K562 (cell line): ENCODE measurements around the gene ROBO1. TPM values are rescaled to one million over a fixed set of nuclear protein-coding genes. Genes with fewer than 3 reads are reported as not detected.

Experiments used
- ATAC-seq: fragments of 200-7000 bp; cut with Tn5 transposase; 3 replicates; pipeline ENCODE4 v1.9.1; 2020; ENCODE audit warnings: moderate library complexity
- BruUV-seq: library from RNA; stranded (reverse); fragments of 400-500 nt; replicated peaks from 2 replicates; lab custom pipeline; 2021; lab: Mats Ljungman, UMichigan
- CTCF ChIA-PET: fragments of 300-600 bp; formaldehyde crosslinking; extraction: SDS; loops from one replicate; lab custom pipeline; 2021; ENCODE audit warnings: low intra/inter-chr PET ratio; lab: Yijun Ruan, JAX
- POLR2A ChIA-PET: fragments of 300-600, 350-650 bp; sonication (Branson Sonifier 250); formaldehyde crosslinking; extraction: SDS; loops from one replicate; lab custom pipeline; 2021; ENCODE audit warnings: antibody characterized with exemption, inconsistent platforms; lab: Yijun Ruan, JAX
- DNase-seq, 4 experiments: peaks; one replicate each; pipeline versions ENCODE4 v3.0.0 to v3.0.0-alpha.2; 2011 to 2018; ENCODE audit warnings: low spot score in 3 of 4, mixed read lengths in 3 of 4; ENCODE audit errors: extremely low read depth in 1 of 4
- FAIRE-seq: peaks from 2 replicates; lab custom pipeline; 2011; peaks lifted over from hg19 to GRCh38; lab: Jason Lieb, UNC
- H2AFZ ChIP-seq: 2 replicates; pipeline ENCODE4 v1.6.0; 2011; ENCODE audit warnings: low read depth, low read length, control low read depth, inconsistent platforms
- H3K27ac ChIP-seq: fragments of 200-600 bp; 3 replicates; pipeline ENCODE4 v1.8.0; 2011; ENCODE audit warnings: low read depth, mild to moderate bottlenecking, control low read depth, inconsistent platforms, low read length, moderate library complexity, mixed read lengths; ENCODE audit errors: extremely low read depth
- H3K27me3 ChIP-seq, 2 experiments: fragments of 300-600 bp in 1 of 2; 2 replicates in 1 of 2; 3 replicates in 1 of 2; pipeline versions ENCODE4 v1.6.0 to v1.8.0; 2011; ENCODE audit warnings: inconsistent platforms in 2 of 2, low read length in 2 of 2, mild to moderate bottlenecking in 1 of 2, mixed read lengths in 1 of 2, moderate library complexity in 1 of 2; ENCODE audit not compliant: control insufficient read depth in 2 of 2, insufficient read depth in 2 of 2
- H3K36me3 ChIP-seq: fragments of 300-600 bp; 3 replicates; pipeline ENCODE4 v1.8.0; 2011; ENCODE audit warnings: mild to moderate bottlenecking, low read length, inconsistent platforms; ENCODE audit not compliant: control insufficient read depth, insufficient read depth
- H3K4me1 ChIP-seq, 2 experiments: fragments of 200-600 bp in 1 of 2; replicated peaks in 1 of 2; 2 replicates in 1 of 2; 3 replicates in 1 of 2; pipeline versions ENCODE4 v1.5.1 to v1.8.0; 2011; ENCODE audit warnings: inconsistent platforms in 2 of 2, low read length in 2 of 2, mild to moderate bottlenecking in 1 of 2, mixed read lengths in 1 of 2, moderate library complexity in 1 of 2; ENCODE audit not compliant: control insufficient read depth in 2 of 2, insufficient read depth in 2 of 2
- H3K4me2 ChIP-seq: 2 replicates; pipeline ENCODE4 v1.6.1; 2011; ENCODE audit warnings: low read length, control low read depth, inconsistent platforms, mixed read lengths; ENCODE audit not compliant: insufficient read depth
- H3K4me3 ChIP-seq: fragments of 200-600 bp; sonication (generic), shearing (Covaris generic); 2 replicates; pipeline ENCODE4 v1.5.1; 2016; ENCODE audit warnings: control low read depth, inconsistent platforms
- H3K79me2 ChIP-seq: fragments of 200-600 bp; 3 replicates; pipeline ENCODE4 v1.8.0; 2011; ENCODE audit warnings: low read length, inconsistent platforms; ENCODE audit not compliant: control insufficient read depth, insufficient read depth
- H3K9ac ChIP-seq, 2 experiments: 2 replicates each; pipeline versions ENCODE4 v1.6.0 to v1.6.1; 2011; ENCODE audit warnings: low read depth in 2 of 2, low read length in 2 of 2, control low read depth in 1 of 2, inconsistent platforms in 1 of 2, mild to moderate bottlenecking in 1 of 2, mixed read lengths in 1 of 2; ENCODE audit not compliant: insufficient read depth in 1 of 2
- H3K9me1 ChIP-seq: one replicate; pipeline ENCODE4 v1.6.0; 2011; ENCODE audit warnings: inconsistent platforms, mild to moderate bottlenecking, low read length, moderate library complexity; ENCODE audit not compliant: control insufficient read depth, insufficient read depth
- H3K9me3 ChIP-seq: replicated peaks from 2 replicates; pipeline ENCODE4 v1.5.1; 2011; ENCODE audit warnings: low read depth, low read length, inconsistent platforms; ENCODE audit not compliant: control insufficient read depth, insufficient read depth
- H4K20me1 ChIP-seq: replicated peaks from 2 replicates; pipeline ENCODE4 v1.6.1; 2011; ENCODE audit warnings: low read length, inconsistent platforms, mixed read lengths; ENCODE audit not compliant: control insufficient read depth, insufficient read depth
- BRF1 ChIP-seq: IDR thresholded peaks from 3 replicates; pipeline ENCODE4 v1.6.1; 2011; ENCODE audit warnings: borderline replicate concordance, mild to moderate bottlenecking; ENCODE audit not compliant: insufficient read length; ENCODE audit errors: extremely low read depth
- CREM ChIP-seq: IDR thresholded peaks from 2 replicates; pipeline ENCODE4 v1.6.1; 2014; ENCODE audit warnings: antibody characterized with exemption, low read depth
- GABPA ChIP-seq: fragments of 200-800 bp; sonication (Bioruptor generic); conservative IDR thresholded peaks from 2 replicates; pipeline ENCODE4 v1.6.1; 2016; ENCODE audit warnings: low read depth, missing genetic modification characterization, missing compliant biosample characterization
- KLF6 ChIP-seq: fragments of 250-450 bp; sonication (Bioruptor Pico); IDR thresholded peaks from 2 replicates; pipeline ENCODE4 v1.4.0; 2020; ENCODE audit warnings: mild to moderate bottlenecking, moderate library complexity, borderline replicate concordance
- POU5F1 ChIP-seq: fragments of 150-350 bp; IDR thresholded peaks from 2 replicates; pipeline ENCODE4 v1.6.1; 2014; ENCODE audit warnings: borderline replicate concordance, low read length, low read depth, mild to moderate bottlenecking; ENCODE audit not compliant: partially characterized antibody
- PRPF4 ChIP-seq: fragments of 200-400 bp; formaldehyde crosslinking; IDR thresholded peaks from one replicate; pipeline ENCODE4 v1.6.1; 2017; ENCODE audit warnings: low read length, low read depth, mild to moderate bottlenecking; ENCODE audit not compliant: insufficient read depth, poor library complexity, severe bottlenecking
- TAF1 ChIP-seq: IDR thresholded peaks from 2 replicates; pipeline ENCODE4 v1.6.1; 2011; ENCODE audit warnings: mild to moderate bottlenecking, low read length, moderate library complexity; ENCODE audit not compliant: insufficient read depth, control insufficient read depth, severe bottlenecking; ENCODE audit errors: extremely low read depth
- TAF15 ChIP-seq: fragments of 200-400 bp; formaldehyde crosslinking; IDR thresholded peaks from 2 replicates; pipeline ENCODE4 v1.6.1; 2017; ENCODE audit warnings: mild to moderate bottlenecking, low read depth, low read length, moderate library complexity
- ZFPM2 ChIP-seq: fragments of 250-450 bp; sonication (Bioruptor Pico); IDR thresholded peaks from 2 replicates; pipeline ENCODE4 v1.5.1; 2022; ENCODE audit warnings: mild to moderate bottlenecking
- ZNF184 ChIP-seq: sonication (generic); formaldehyde crosslinking; IDR thresholded peaks from 2 replicates; pipeline ENCODE4 v1.5.0; 2020; ENCODE audit warnings: missing genetic modification reagents
- ZNF668 ChIP-seq: fragments of 250-450 bp; sonication (Bioruptor Pico); IDR thresholded peaks from 2 replicates; pipeline ENCODE4 v1.8.0; 2022; ENCODE audit warnings: mild to moderate bottlenecking, inconsistent platforms
- WGBS: fragments of 100-300 bp; shearing (Covaris generic); methylation state at CpG from one replicate; pipeline ENCODE4 v1.1.6; 2016; ENCODE audit warnings: low coverage, mixed read lengths; ENCODE audit not compliant: insufficient coverage; ENCODE audit errors: missing lambda C conversion rate; 5-methylcytosine and 5-hydroxymethylcytosine counted together
- in situ Hi-C: fragments of 300-500 bp; cut with MboI; formaldehyde crosslinking; loops from 4 replicates; pipeline ENCODE4 v1.15.0; 2018; ENCODE audit warnings: inconsistent platforms, mixed read lengths
- intact Hi-C: fragments of 100-400 bp; cut with micrococcal nuclease; formaldehyde crosslinking; loops from 2 replicates; pipeline ENCODE4 v1.14.2; 2022
- polyA plus RNA-seq, 8 experiments: library from polyadenylated mRNA; depleted of rRNA in 4 of 8; stranded (reverse) in 5 of 8; unstranded in 3 of 8; fragments of >200 nt; fragmentation: Nextera tagmentation in 2 of 8; fragmentation: Illumina TruSeq in 1 of 8; extraction: Ambion mirVana in 2 of 8; extraction: Trizol in 1 of 8; gene quantifications; 2 replicates each; pipeline versions ENCODE4 v1.2.1 to v1.2.3, GENCODE V29; 2011 to 2014; ENCODE audit warnings: inconsistent platforms in 1 of 8, missing spikeins in 1 of 8
- total RNA-seq, 7 experiments: library from RNA; depleted of rRNA in 6 of 7; stranded (reverse); fragments of >200 nt in 6 of 7; fragmentation: Illumina TruSeq in 2 of 7; extraction: Trizol in 2 of 7; gene quantifications; 2 replicates each; pipeline versions ENCODE4 v1.2.1 to v1.2.3, GENCODE V29; 2011 to 2021; ENCODE audit warnings: low replicate concordance in 1 of 7
- TF ChIP-seq, protein P1 (sequence below), 2 experiments: fragments of 450-650 bp in 1 of 2; sonication (generic) in 1 of 2; formaldehyde crosslinking in 1 of 2; IDR thresholded peaks; 2 replicates each; pipeline versions ENCODE4 v1.7.1 to v1.9.0; 2016 to 2022; ENCODE audit warnings: inconsistent platforms in 1 of 2, mild to moderate bottlenecking in 1 of 2, missing genetic modification reagents in 1 of 2
- TF ChIP-seq, protein P2 (sequence below): fragments of 250-450 bp; sonication (Bioruptor Pico); IDR thresholded peaks from 2 replicates; pipeline ENCODE4 v1.8.0; 2022; ENCODE audit warnings: moderate library complexity, mild to moderate bottlenecking, inconsistent platforms

Gene ROBO1
- total and polyA plus RNA-seq, 9 of the 15 experiments (the other 6 are each of a cell fraction or from before 2014, with no cell fraction given) = 0.01 to 0.53 (median 0.17) TPM; not detected in 5

DNA sequence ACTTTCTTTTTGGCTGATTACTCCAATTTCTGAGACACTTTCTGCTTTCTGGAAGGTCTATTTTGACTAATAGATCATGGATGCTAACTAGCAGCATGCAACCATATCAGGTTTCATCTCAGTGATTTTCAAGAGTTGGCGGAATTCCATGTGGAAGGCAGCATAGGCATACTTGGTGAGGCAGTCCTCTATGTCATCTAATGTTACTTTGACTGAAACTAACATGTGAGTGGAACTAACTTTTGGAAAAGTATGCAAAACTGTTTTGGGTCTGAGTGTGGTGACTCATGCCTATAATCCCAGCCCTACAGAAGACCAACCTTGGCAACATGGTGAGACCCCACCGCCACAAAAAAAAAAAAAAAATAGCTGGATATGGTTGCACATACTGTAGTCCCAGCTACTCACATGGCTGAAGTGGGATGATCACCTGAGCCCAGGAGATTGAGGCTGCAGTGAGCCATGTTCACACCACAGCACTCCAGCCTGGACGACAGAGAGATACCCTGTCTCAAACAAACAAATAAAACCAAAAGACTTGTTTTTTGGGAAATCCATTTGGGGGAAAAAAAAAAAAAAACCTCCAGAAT is 1033.7 kb downstream of the ROBO1 start:
- Histone ChIP-seq H3K4me1 (no peaks in the 10 kb centered on the region), H3K9ac (no peak overlapping the region), H3K79me2 (no peaks in the 10 kb centered on the region), H3K4me3 (no peak overlapping the region), H3K9me3 (no peaks in the 10 kb centered on the region), H3K36me3 (no peaks in the 10 kb centered on the region), H2AFZ (no peak overlapping the region), H3K4me2 (no peak overlapping the region), H3K27ac (no peak overlapping the region), H3K9me1 (no peaks in the 10 kb centered on the region), H3K27me3 (no peaks in the 10 kb centered on the region), H4K20me1 (no peaks in the 10 kb centered on the region)
- in situ Hi-C loops (no loop called here), intact Hi-C loops (no loop called here)
- FAIRE-seq (no peak), ATAC-seq (no peak), DNase-seq (no peak)
- ChIA-PET CTCF (no interaction called here), POLR2A (no interaction called here)
- 0% methylated on average over 2 of the region's 3 CpGs for WGBS
- TF ChIP-seq, protein P1, sequence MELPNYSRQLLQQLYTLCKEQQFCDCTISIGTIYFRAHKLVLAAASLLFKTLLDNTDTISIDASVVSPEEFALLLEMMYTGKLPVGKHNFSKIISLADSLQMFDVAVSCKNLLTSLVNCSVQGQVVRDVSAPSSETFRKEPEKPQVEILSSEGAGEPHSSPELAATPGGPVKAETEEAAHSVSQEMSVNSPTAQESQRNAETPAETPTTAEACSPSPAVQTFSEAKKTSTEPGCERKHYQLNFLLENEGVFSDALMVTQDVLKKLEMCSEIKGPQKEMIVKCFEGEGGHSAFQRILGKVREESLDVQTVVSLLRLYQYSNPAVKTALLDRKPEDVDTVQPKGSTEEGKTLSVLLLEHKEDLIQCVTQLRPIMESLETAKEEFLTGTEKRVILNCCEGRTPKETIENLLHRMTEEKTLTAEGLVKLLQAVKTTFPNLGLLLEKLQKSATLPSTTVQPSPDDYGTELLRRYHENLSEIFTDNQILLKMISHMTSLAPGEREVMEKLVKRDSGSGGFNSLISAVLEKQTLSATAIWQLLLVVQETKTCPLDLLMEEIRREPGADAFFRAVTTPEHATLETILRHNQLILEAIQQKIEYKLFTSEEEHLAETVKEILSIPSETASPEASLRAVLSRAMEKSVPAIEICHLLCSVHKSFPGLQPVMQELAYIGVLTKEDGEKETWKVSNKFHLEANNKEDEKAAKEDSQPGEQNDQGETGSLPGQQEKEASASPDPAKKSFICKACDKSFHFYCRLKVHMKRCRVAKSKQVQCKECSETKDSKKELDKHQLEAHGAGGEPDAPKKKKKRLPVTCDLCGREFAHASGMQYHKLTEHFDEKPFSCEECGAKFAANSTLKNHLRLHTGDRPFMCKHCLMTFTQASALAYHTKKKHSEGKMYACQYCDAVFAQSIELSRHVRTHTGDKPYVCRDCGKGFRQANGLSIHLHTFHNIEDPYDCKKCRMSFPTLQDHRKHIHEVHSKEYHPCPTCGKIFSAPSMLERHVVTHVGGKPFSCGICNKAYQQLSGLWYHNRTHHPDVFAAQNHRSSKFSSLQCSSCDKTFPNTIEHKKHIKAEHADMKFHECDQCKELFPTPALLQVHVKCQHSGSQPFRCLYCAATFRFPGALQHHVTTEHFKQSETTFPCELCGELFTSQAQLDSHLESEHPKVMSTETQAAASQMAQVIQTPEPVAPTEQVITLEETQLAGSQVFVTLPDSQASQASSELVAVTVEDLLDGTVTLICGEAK (IDR thresholded peaks at IDR 0.05) = no peak
- TF ChIP-seq, protein P1 (CRISPR knock-in tag; IDR thresholded peaks at IDR 0.05) = no peak
- no peak for TF ChIP-seq TAF15
- TF ChIP-seq, protein P2, sequence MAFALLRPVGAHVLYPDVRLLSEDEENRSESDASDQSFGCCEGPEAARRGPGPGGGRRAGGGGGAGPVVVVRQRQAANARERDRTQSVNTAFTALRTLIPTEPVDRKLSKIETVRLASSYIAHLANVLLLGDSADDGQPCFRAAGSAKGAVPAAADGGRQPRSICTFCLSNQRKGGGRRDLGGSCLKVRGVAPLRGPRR (CRISPR knock-in tag) = no peak
- TF ChIP-seq CREM = no peak
- TF ChIP-seq BRF1 = no peak
- no peak for TF ChIP-seq PRPF4
- no peak for TF ChIP-seq POU5F1
- no peak for TF ChIP-seq GABPA (tag)
- no peak for TF ChIP-seq ZNF184 (CRISPR knock-in tag)
- TF ChIP-seq ZFPM2 (CRISPR knock-in tag) = no peak
- TF ChIP-seq ZNF668 (CRISPR knock-in tag) = no peak
- TF ChIP-seq KLF6 (CRISPR knock-in tag) = no peak
- TF ChIP-seq TAF1 = no peak
- no TSS peak for BruUV-seq
